WTC11 (cell line): ENCODE results near the gene LAMA2. TPM values are rescaled to one million over a fixed set of nuclear protein-coding genes. Genes with fewer than 3 reads are reported as not detected.

ENCODE experiments used
- ATAC-seq: fragments of 200-7000 bp; cut with Tn5 transposase; 2 replicates; pipeline ENCODE4 v1.10.0; 2021; ENCODE audit warnings: mild to moderate bottlenecking, moderate library complexity
- CTCF ChIA-PET: fragments of 300-600 bp; sonication (Branson Sonifier 250); formaldehyde crosslinking; loops from one replicate; lab custom pipeline; 2021; ENCODE audit warnings: antibody characterized with exemption; lab: Charles Lee
- POLR2A ChIA-PET: fragments of 350-600 bp; sonication (Branson Sonifier 250); formaldehyde crosslinking; loops from one replicate; lab custom pipeline; 2021; ENCODE audit warnings: antibody characterized with exemption; lab: Charles Lee
- DNase-seq: peaks from one replicate; pipeline ENCODE4 v3.0.0; 2021; ENCODE audit warnings: low spot score
- H3K27ac Mint-ChIP-seq: 2 replicates; pipeline ENCODE4 v1.8.0; 2021; ENCODE audit warnings: mixed read lengths
- H3K27me3 Mint-ChIP-seq: 2 replicates; pipeline ENCODE4 v1.8.0; 2021; ENCODE audit warnings: low read depth, mild to moderate bottlenecking, moderate library complexity, mixed read lengths
- H3K36me3 Mint-ChIP-seq: 2 replicates; pipeline ENCODE4 v1.8.0; 2021; ENCODE audit warnings: mixed read lengths
- H3K4me1 Mint-ChIP-seq: 2 replicates; pipeline ENCODE4 v1.8.0; 2022; ENCODE audit warnings: mixed read lengths
- H3K4me3 Mint-ChIP-seq: 2 replicates; pipeline ENCODE4 v1.8.0; 2021; ENCODE audit warnings: mild to moderate bottlenecking, moderate library complexity, mixed read lengths
- H3K9me3 Mint-ChIP-seq: 2 replicates; pipeline ENCODE4 v1.8.0; 2021; ENCODE audit warnings: mixed read lengths
- AFF4 ChIP-seq: sonication (generic); formaldehyde crosslinking; IDR thresholded peaks from 2 replicates; pipeline ENCODE4 v1.8.1; 2023; ENCODE audit warnings: mild to moderate bottlenecking, missing genetic modification reagents, borderline replicate concordance
- ATF1 ChIP-seq: sonication (generic); formaldehyde crosslinking; IDR thresholded peaks from 2 replicates; pipeline ENCODE4 v1.8.1; 2023; ENCODE audit warnings: mild to moderate bottlenecking, moderate library complexity, missing genetic modification reagents
- ATF3 ChIP-seq: sonication (generic); formaldehyde crosslinking; conservative IDR thresholded peaks from 2 replicates; pipeline ENCODE4 v1.8.1; 2022; ENCODE audit warnings: mild to moderate bottlenecking, missing genetic modification reagents
- CBFB ChIP-seq: sonication (generic); formaldehyde crosslinking; IDR thresholded peaks from 2 replicates; pipeline ENCODE4 v1.8.1; 2022; ENCODE audit warnings: mild to moderate bottlenecking, low read depth, missing genetic modification reagents
- CDX4 ChIP-seq: fragments of 250-450 bp; sonication (Bioruptor Pico); IDR thresholded peaks from 2 replicates; pipeline ENCODE4 v1.9.0; 2021; ENCODE audit warnings: moderate library complexity, mild to moderate bottlenecking, inconsistent platforms, borderline replicate concordance
- E2F1 ChIP-seq: sonication (generic); formaldehyde crosslinking; IDR thresholded peaks from 2 replicates; pipeline ENCODE4 v1.8.0; 2022; ENCODE audit warnings: mild to moderate bottlenecking, missing genetic modification reagents
- ERG ChIP-seq: fragments of 250-450 bp; sonication (Bioruptor Pico); IDR thresholded peaks from 2 replicates; pipeline ENCODE4 v1.8.0; 2021; ENCODE audit warnings: mild to moderate bottlenecking
- FOXP1 ChIP-seq: sonication (generic); formaldehyde crosslinking; IDR thresholded peaks from 2 replicates; pipeline ENCODE4 v1.8.0; 2022; ENCODE audit warnings: missing genetic modification reagents, mild to moderate bottlenecking, moderate library complexity, borderline replicate concordance
- GABPB1 ChIP-seq: sonication (generic); formaldehyde crosslinking; IDR thresholded peaks from 2 replicates; pipeline ENCODE4 v1.8.1; 2023; ENCODE audit warnings: mild to moderate bottlenecking, missing genetic modification reagents
- IRF2 ChIP-seq: sonication (generic); formaldehyde crosslinking; IDR thresholded peaks from 2 replicates; pipeline ENCODE4 v1.8.0; 2022; ENCODE audit warnings: low read depth, missing genetic modification reagents, borderline replicate concordance
- MAX ChIP-seq: sonication (generic); formaldehyde crosslinking; IDR thresholded peaks from 2 replicates; pipeline ENCODE4 v1.8.0; 2022; ENCODE audit warnings: mild to moderate bottlenecking, missing genetic modification reagents
- MXD4 ChIP-seq: fragments of 250-450 bp; sonication (Bioruptor Pico); IDR thresholded peaks from 2 replicates; pipeline ENCODE4 v1.8.0; 2021; ENCODE audit warnings: mild to moderate bottlenecking, moderate library complexity, borderline replicate concordance
- NR2C2 ChIP-seq: sonication (generic); formaldehyde crosslinking; IDR thresholded peaks from 2 replicates; pipeline ENCODE4 v1.8.0; 2022; ENCODE audit warnings: mild to moderate bottlenecking, missing genetic modification reagents
- OVOL2 ChIP-seq: fragments of 250-450 bp; sonication (Bioruptor Pico); IDR thresholded peaks from 2 replicates; pipeline ENCODE4 v1.9.0; 2021; ENCODE audit warnings: mild to moderate bottlenecking, borderline replicate concordance
- SOX15 ChIP-seq: fragments of 250-450 bp; sonication (Bioruptor Pico); IDR thresholded peaks from 2 replicates; pipeline ENCODE4 v1.9.0; 2021; ENCODE audit warnings: mild to moderate bottlenecking
- SP1 ChIP-seq: sonication (generic); formaldehyde crosslinking; conservative IDR thresholded peaks from 2 replicates; pipeline ENCODE4 v1.8.1; 2022; ENCODE audit warnings: missing genetic modification reagents
- ZNF263 ChIP-seq: sonication (generic); formaldehyde crosslinking; IDR thresholded peaks from 2 replicates; pipeline ENCODE4 v1.8.1; 2022; ENCODE audit warnings: low read depth, mild to moderate bottlenecking, moderate library complexity, missing genetic modification reagents
- total RNA-seq: library from RNA; stranded (reverse); gene quantifications from 3 replicates; pipeline ENCODE4 v1.2.3, GENCODE V29; 2021

The LAMA2 gene
- total RNA-seq, 1 experiment from 2014 or later, result 6.6 TPM

GRCh38 chr6:129331450-129332138 is 448.7 kb downstream of the LAMA2 start:
- Mint-ChIP-seq H3K4me3 (no peak overlapping the region), H3K9me3 (no peaks in the 10 kb centered on the region; the same call in 1 of the 2 replicates), H3K27me3 (no peaks in the 10 kb centered on the region), H3K36me3 (no peaks in the 10 kb centered on the region), H3K27ac (no peak overlapping the region), H3K4me1 (peaks cover 18% of the 10 kb centered on the region)
- no peak for TF ChIP-seq CBFB (CRISPR knock-in tag)
- no peak for TF ChIP-seq SOX15 (CRISPR knock-in tag)
- TF ChIP-seq MXD4, result no peak
- TF ChIP-seq AFF4 (CRISPR knock-in tag), result no peak
- TF ChIP-seq IRF2 (CRISPR knock-in tag), result no peak
- TF ChIP-seq ZNF263 (CRISPR knock-in tag), result no peak
- TF ChIP-seq GABPB1 (CRISPR knock-in tag), result no peak
- TF ChIP-seq FOXP1 (CRISPR knock-in tag), result no peak
- TF ChIP-seq ATF1 (CRISPR knock-in tag), result no peak
- TF ChIP-seq OVOL2, result no peak
- TF ChIP-seq SP1 (CRISPR knock-in tag), result no peak
- TF ChIP-seq NR2C2, result no peak
- no peak for TF ChIP-seq ATF3
- no peak for ATAC-seq
- ChIA-PET CTCF (interaction anchor here (1.5 kb wide), 1 partner anchor 39 kb away, joined by 5 read pairs; no protein-coding TSS in a partner anchor), POLR2A (interaction anchor here (0.6 kb wide), 1 partner anchor 22 kb away, joined by 3 read pairs; no protein-coding TSS in a partner anchor)
- no peak for DNase-seq

- no peaks in the 10 kb centered on the region for H3K36me3 Mint-ChIP-seq
- ChIA-PET CTCF (no interaction called here), POLR2A (no interaction called here)
- TF ChIP-seq CDX4 (CRISPR knock-in tag) (no peak), OVOL2 (no peak), ERG (no peak), E2F1 (CRISPR knock-in tag) (no peak), MAX (CRISPR knock-in tag) (no peak)
- ATAC-seq (no peak), DNase-seq (no peak)
- no peak overlapping the region for H3K27ac Mint-ChIP-seq
- H3K27me3 Mint-ChIP-seq, result no peaks in the 10 kb centered on the region
- peaks cover 15% of the 10 kb centered on the region for H3K4me1 Mint-ChIP-seq
- peaks cover 9% of the 10 kb centered on the region for H3K9me3 Mint-ChIP-seq
- H3K4me3 Mint-ChIP-seq, result no peak overlapping the region
Observed at GRCh38 chr6:129335792-129336191, 452.9 kb downstream of the LAMA2 start.
